ENCODE data around the gene CRIP2. TPM values are rescaled to one million over a fixed set of nuclear protein-coding genes. Genes with fewer than 3 reads are reported as not detected.
A peak's percentile ranks its signal among the peaks of the same experiment; 100 is the strongest.

CRIP2 gene
- total RNA-seq, 1 experiment from 2014 or later: 1.5 TPM

- Histone ChIP-seq H3K36me3 (ENCODE audit: control insufficient read depth, insufficient read depth, low read length) (no peaks in the 10 kb centered on the region), H3K9me3 (no peaks in the 10 kb centered on the region), H3K4me3 (ENCODE audit: low read depth, low read length) (no peak overlapping the region), H3K4me1 (no peaks in the 10 kb centered on the region), H3K27me3 (replicated peaks; ENCODE audit: control insufficient read depth, insufficient read depth, low read length) (no peaks in the 10 kb centered on the region)
- Mint-ChIP-seq H3K27me3 (ENCODE audit: insufficient read depth, unreplicated experiment) (peaks cover 8% of the 10 kb centered on the region), H3K36me3 (ENCODE audit: insufficient read depth, unreplicated experiment) (peaks cover 25% of the 10 kb centered on the region), H3K9me3 (ENCODE audit: unreplicated experiment) (no peaks in the 10 kb centered on the region), H3K4me3 (ENCODE audit: unreplicated experiment) (no peak overlapping the region), H3K4me1 (ENCODE audit: low read depth, unreplicated experiment) (peaks cover 7% of the 10 kb centered on the region), H3K27ac (ENCODE audit: unreplicated experiment) (peak overlapping the region; percentile 17)
- ChIA-PET POLR2A (no interaction called here), CTCF (no interaction called here)
- no TSS peak for BruUV-seq (replicated peaks)
- no peak for TF ChIP-seq CTCF (IDR thresholded peaks at IDR 0.05; ENCODE audit: insufficient read depth in 1 of 2, low read depth in 1 of 2, low read length in 1 of 2, severe bottlenecking in 1 of 2, unreplicated experiment in 1 of 2)
- DNase-seq: no peak
- intact Hi-C loops (cut with micrococcal nuclease; ENCODE audit: unreplicated experiment): no loop called here
Measured at GRCh38 chr14:105503296-105503640, 28.6 kb downstream of the CRIP2 start.

GRCh38 chr14:105503935-105504692 is 29.5 kb downstream of the CRIP2 start:
- Histone ChIP-seq H3K4me1 (no peaks in the 10 kb centered on the region), H3K9me3 (no peaks in the 10 kb centered on the region), H3K27me3 (replicated peaks; ENCODE audit: control insufficient read depth, insufficient read depth, low read length) (no peaks in the 10 kb centered on the region), H3K36me3 (ENCODE audit: control insufficient read depth, insufficient read depth, low read length) (no peaks in the 10 kb centered on the region), H3K4me3 (ENCODE audit: low read depth, low read length) (no peak overlapping the region)
- intact Hi-C loops (cut with micrococcal nuclease; ENCODE audit: unreplicated experiment): no loop called here
- no peak for TF ChIP-seq CTCF (IDR thresholded peaks at IDR 0.05; ENCODE audit: insufficient read depth in 1 of 2, low read depth in 1 of 2, low read length in 1 of 2, severe bottlenecking in 1 of 2, unreplicated experiment in 1 of 2)
- no peak for DNase-seq
- Mint-ChIP-seq H3K27me3 (ENCODE audit: insufficient read depth, unreplicated experiment) (peaks cover 13% of the 10 kb centered on the region), H3K4me1 (ENCODE audit: low read depth, unreplicated experiment) (peaks cover 7% of the 10 kb centered on the region), H3K9me3 (ENCODE audit: unreplicated experiment) (no peaks in the 10 kb centered on the region), H3K36me3 (ENCODE audit: insufficient read depth, unreplicated experiment) (peaks cover 17% of the 10 kb centered on the region), H3K4me3 (ENCODE audit: unreplicated experiment) (no peak overlapping the region), H3K27ac (ENCODE audit: unreplicated experiment) (no peak overlapping the region)
- POLR2A ChIA-PET: no interaction called here
- CTCF ChIA-PET: no interaction called here
- no TSS peak for BruUV-seq (replicated peaks)

GRCh38 chr14:105505101-105505500 is 30.5 kb downstream of the CRIP2 start:
- ChIA-PET CTCF (no interaction called here), POLR2A (no interaction called here)
- no peaks in the 10 kb centered on the region for H3K9me3 Mint-ChIP-seq (ENCODE audit: unreplicated experiment)
- BruUV-seq (replicated peaks): no TSS peak
- intact Hi-C loops (cut with micrococcal nuclease; ENCODE audit: unreplicated experiment): no loop called here
- H3K27me3 Mint-ChIP-seq (ENCODE audit: insufficient read depth, unreplicated experiment): peaks cover 13% of the 10 kb centered on the region
- peaks cover 7% of the 10 kb centered on the region for H3K4me1 Mint-ChIP-seq (ENCODE audit: low read depth, unreplicated experiment)
- Histone ChIP-seq H3K27me3 (replicated peaks; ENCODE audit: control insufficient read depth, insufficient read depth, low read length) (no peaks in the 10 kb centered on the region), H3K9me3 (no peaks in the 10 kb centered on the region), H3K4me1 (no peaks in the 10 kb centered on the region), H3K4me3 (ENCODE audit: low read depth, low read length) (no peak overlapping the region), H3K36me3 (ENCODE audit: control insufficient read depth, insufficient read depth, low read length) (no peaks in the 10 kb centered on the region)
- H3K36me3 Mint-ChIP-seq (ENCODE audit: insufficient read depth, unreplicated experiment): peaks cover 16% of the 10 kb centered on the region
- no peak for TF ChIP-seq CTCF (IDR thresholded peaks at IDR 0.05; ENCODE audit: insufficient read depth in 1 of 2, low read depth in 1 of 2, low read length in 1 of 2, severe bottlenecking in 1 of 2, unreplicated experiment in 1 of 2)
- DNase-seq: no peak
- H3K4me3 Mint-ChIP-seq (ENCODE audit: unreplicated experiment): no peak overlapping the region
- H3K27ac Mint-ChIP-seq (ENCODE audit: unreplicated experiment): no peak overlapping the region
